IPS-20b (cell line): ENCODE results near the gene DGKH.
"Not testable (repeated sequence)": the region's sequence is repeated elsewhere in the genome, so short reads cannot be mapped to it uniquely, and the experiment has no call there.

ENCODE experiments used
- H3K27ac ChIP-seq: one replicate; pipeline ENCODE4 v1.5.1; 2013; ENCODE audit warnings: low read length
- H3K27me3 ChIP-seq: 2 replicates; pipeline ENCODE4 v1.6.1; 2013; ENCODE audit warnings: mild to moderate bottlenecking, low read length, inconsistent platforms; ENCODE audit not compliant: insufficient read depth
- H3K36me3 ChIP-seq: 2 replicates; pipeline ENCODE4 v1.6.1; 2013; ENCODE audit warnings: low read depth, mild to moderate bottlenecking, inconsistent platforms, low read length, moderate library complexity; ENCODE audit not compliant: insufficient read depth
- H3K4me1 ChIP-seq: 2 replicates; pipeline ENCODE4 v1.6.1; 2013; ENCODE audit warnings: mild to moderate bottlenecking, control low read depth, inconsistent platforms, low read length, moderate library complexity; ENCODE audit not compliant: insufficient read depth
- H3K4me3 ChIP-seq: 2 replicates; pipeline ENCODE4 v1.5.1; 2013; ENCODE audit warnings: mild to moderate bottlenecking, low read length, inconsistent platforms
- H3K9ac ChIP-seq: 2 replicates; pipeline ENCODE4 v1.6.1; 2013; ENCODE audit warnings: low read depth, mild to moderate bottlenecking, inconsistent platforms, low read length, moderate library complexity
- H3K9me3 ChIP-seq: 2 replicates; pipeline ENCODE4 v1.6.1; 2013; ENCODE audit warnings: mild to moderate bottlenecking, low read depth, low read length, inconsistent platforms; ENCODE audit not compliant: insufficient read depth

DGKH gene

DNA sequence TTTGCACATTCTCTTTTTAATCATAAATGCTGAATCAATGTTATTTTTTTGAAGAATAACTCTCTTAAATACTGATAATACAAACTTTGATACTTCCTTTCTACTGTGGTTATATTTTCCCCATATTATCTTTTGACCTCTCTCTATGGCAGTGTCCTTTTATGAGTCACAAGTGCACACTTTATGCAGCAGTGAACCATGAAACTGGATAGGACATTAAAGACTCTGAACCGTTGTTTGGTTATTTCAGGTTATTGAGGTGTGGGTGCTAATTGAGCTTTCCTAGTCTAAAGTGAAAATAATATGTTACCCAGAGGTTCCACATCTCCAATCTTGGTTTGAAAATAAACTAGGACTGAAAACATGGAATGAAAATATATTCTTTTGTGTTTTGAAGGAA, 71.4 kb downstream of the DGKH start:
- Histone ChIP-seq H3K9ac (no peak overlapping the region), H3K4me1 (peaks cover 5% of the 10 kb centered on the region), H3K27ac (no peak overlapping the region), H3K4me3 (no peak overlapping the region), H3K36me3 (no peaks in the 10 kb centered on the region), H3K27me3 (no peaks in the 10 kb centered on the region), H3K9me3 (no peaks in the 10 kb centered on the region)

DNA sequence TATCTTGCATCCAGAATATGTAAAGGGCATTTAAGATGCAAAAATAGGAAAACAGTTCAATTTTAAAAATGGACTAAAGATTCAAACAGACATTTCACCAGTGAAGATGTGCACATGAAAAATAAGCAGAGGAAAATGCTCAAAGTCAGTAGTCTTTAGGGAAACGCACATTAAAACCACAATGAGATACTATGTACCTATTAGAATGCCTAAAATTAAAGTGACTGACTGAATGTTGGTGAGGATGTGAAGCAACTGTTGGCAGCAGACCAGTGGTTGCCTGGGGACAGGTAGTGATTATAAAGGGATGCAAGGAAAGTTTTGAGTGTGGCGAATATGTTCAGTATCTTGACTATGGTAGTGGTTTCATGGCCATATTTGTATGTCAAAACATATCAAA, 75.2 kb downstream of the DGKH start:
- no peaks in the 10 kb centered on the region for H3K27me3 ChIP-seq
- H3K9ac ChIP-seq = no peak overlapping the region
- no peak overlapping the region for H3K4me3 ChIP-seq
- H3K27ac ChIP-seq = no peak overlapping the region
- no peaks in the 10 kb centered on the region for H3K36me3 ChIP-seq
- H3K9me3 ChIP-seq = no peaks in the 10 kb centered on the region
- peaks cover 10% of the 10 kb centered on the region for H3K4me1 ChIP-seq

DNA sequence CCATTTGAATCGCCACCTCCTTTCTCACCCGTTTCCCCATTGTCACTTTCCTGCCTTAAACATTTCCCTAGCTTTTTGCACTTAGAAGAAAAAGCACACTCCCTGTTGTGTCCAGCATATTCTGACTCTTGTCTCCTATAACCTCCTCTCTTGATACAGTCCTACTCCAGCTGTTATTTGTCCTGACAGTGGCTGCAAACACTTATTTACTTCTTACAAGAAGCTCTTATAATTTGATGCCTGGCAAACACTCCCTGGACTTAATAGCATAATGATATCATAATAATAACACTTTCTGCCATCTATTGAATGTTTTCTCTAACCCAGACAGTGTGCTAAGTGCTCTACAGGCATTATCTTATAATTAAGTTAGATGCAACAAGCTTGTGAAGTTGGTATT, 76.6 kb downstream of the DGKH start:
- peaks cover 14% of the 10 kb centered on the region for H3K4me1 ChIP-seq
- H3K9ac ChIP-seq = no peak overlapping the region
- no peaks in the 10 kb centered on the region for H3K9me3 ChIP-seq
- 0 out of 2 replicates have a peak, but pooled peaks cover 2% of the 10 kb centered on the region for H3K36me3 ChIP-seq
- H3K4me3 ChIP-seq = no peak overlapping the region
- no peak overlapping the region for H3K27ac ChIP-seq
- H3K27me3 ChIP-seq = no peaks in the 10 kb centered on the region

DNA sequence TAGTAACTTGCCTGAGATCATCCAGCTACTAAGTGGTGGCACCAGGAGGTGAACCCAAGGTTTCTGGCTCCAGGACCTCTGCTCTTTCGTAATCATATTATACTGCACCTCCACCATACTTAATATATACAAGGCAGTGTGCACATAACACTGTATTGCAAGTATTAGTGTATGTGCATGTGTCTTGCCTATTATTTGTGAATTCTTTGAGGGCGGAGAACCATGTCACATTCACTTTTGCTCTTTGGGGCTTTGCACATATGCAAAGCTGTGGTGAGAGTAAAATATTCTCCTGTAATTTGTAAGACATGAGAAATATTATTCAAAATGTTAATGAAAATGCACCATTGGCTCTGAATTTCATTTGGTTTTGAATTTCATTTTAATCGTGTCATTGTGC, 78.6 kb downstream of the DGKH start:
- Histone ChIP-seq H3K27me3 (no peaks in the 10 kb centered on the region), H3K27ac (no peak overlapping the region), H3K9ac (no peak overlapping the region), H3K4me3 (no peak overlapping the region), H3K4me1 (peaks cover 28% of the 10 kb centered on the region), H3K36me3 (0 out of 2 replicates have a peak, but pooled peaks cover 7% of the 10 kb centered on the region), H3K9me3 (no peaks in the 10 kb centered on the region)

DNA sequence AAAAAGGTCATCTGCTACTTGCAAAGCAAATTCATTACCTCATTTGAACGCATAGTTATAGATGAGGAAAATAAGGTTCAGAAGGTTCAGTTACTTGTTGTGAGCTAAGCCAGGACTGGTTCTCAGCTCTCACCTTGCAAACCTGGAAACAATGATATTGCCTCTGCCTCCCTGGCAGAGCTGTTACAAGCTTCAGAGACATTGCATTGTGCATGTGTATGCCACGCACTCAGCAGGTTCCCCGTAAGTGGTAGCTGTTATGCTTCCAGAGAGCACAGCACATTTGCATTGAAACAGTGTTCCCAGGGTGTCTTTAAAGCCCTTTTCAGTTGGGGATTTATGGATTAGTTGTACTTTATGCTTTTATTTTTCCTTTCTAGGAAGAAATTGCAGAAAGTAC, 80.6 kb downstream of the DGKH start:
- H3K27me3 ChIP-seq = no peaks in the 10 kb centered on the region
- 0 out of 2 replicates have a peak, but pooled peaks cover 7% of the 10 kb centered on the region for H3K36me3 ChIP-seq
- no peaks in the 10 kb centered on the region for H3K9me3 ChIP-seq
- no peak overlapping the region for H3K27ac ChIP-seq
- peak overlapping the region; percentile 6; the same call in 1 of the 2 replicates for H3K4me3 ChIP-seq
- no peak overlapping the region for H3K9ac ChIP-seq
- H3K4me1 ChIP-seq = peaks cover 28% of the 10 kb centered on the region

DNA sequence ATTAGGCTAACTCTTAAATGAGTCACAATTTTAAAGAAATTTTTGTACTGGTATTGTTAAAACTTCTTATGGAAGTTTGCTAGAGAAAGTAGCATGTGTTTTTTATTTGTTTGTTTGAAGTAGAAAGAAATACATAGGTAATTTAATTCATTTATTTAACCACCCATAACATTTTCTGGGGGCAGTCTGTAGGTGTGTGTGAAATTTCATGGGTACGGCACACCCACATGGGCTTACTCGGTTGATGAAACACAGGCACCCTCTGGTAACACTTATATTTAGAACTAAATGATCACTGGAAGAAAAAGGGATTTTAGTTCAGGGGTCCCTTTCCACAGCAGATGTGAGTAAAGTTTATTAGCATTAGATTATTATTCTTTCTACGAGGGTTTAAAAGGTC, 88.1 kb downstream of the DGKH start:
- Histone ChIP-seq H3K9ac (no peak overlapping the region), H3K4me3 (no peak overlapping the region), H3K36me3 (no peaks in the 10 kb centered on the region), H3K27ac (no peak overlapping the region), H3K4me1 (no peaks in the 10 kb centered on the region; the same call in 1 of the 2 replicates), H3K9me3 (no peaks in the 10 kb centered on the region), H3K27me3 (no peaks in the 10 kb centered on the region)

DNA sequence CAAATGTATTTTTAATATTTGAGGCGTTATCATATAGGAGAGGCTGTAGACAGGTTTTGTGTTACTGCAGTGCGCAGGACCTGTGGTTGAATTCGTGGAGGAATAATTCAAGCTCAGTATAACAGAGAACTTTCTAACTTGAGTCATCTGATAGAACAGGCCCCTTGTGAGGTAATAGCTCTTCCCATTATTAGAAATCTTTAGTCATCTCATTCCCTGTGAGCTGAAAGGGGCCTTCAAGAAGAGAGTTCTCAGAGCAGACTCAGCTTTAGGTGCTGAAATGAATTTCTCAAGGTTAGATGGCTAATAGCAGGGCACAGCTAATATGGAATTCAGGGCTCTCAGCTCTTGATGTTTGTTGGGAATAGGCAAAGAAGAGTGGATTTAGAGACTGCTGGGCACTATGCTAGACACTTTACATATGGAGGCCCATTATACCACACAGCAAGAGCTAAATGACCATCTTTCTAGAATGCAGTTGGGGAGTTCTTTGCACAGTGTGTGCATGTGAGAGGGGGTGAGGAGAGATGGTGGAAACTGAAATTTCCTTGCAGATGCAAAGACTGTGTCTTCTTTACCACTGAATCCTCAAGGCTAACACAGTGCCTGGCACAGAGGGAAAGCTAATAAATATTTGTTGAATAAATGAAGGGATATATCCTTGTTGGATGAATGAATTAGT, 89.5 kb downstream of the DGKH start:
- Histone ChIP-seq H3K36me3 (no peaks in the 10 kb centered on the region), H3K4me3 (no peak overlapping the region), H3K9ac (no peak overlapping the region), H3K4me1 (no peaks in the 10 kb centered on the region), H3K27me3 (no peaks in the 10 kb centered on the region), H3K27ac (no peak overlapping the region), H3K9me3 (no peaks in the 10 kb centered on the region)

DNA sequence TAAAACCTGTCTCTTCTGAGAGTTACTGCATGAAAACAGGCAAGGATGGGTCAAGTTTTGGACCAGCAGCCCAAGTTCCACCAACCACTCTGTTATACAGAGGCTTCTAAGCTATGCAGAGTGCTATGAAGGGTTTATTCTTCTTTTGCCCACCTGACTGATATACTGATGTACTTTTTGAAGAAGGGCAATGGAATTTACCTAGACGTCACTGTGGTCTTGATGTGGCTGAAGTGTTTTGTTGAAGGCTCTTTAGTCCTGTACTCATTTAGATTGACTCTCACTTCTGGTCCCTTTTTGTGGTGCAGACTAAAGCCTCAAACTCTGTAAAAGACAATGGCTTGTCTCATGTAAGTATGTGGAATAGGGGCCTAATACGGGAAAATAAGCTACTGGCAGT, 92.0 kb downstream of the DGKH start:
- Histone ChIP-seq H3K4me1 (no peaks in the 10 kb centered on the region), H3K27me3 (no peaks in the 10 kb centered on the region), H3K9me3 (no peaks in the 10 kb centered on the region), H3K9ac (no peak overlapping the region), H3K27ac (no peak overlapping the region), H3K36me3 (no peaks in the 10 kb centered on the region), H3K4me3 (no peak overlapping the region)

DNA sequence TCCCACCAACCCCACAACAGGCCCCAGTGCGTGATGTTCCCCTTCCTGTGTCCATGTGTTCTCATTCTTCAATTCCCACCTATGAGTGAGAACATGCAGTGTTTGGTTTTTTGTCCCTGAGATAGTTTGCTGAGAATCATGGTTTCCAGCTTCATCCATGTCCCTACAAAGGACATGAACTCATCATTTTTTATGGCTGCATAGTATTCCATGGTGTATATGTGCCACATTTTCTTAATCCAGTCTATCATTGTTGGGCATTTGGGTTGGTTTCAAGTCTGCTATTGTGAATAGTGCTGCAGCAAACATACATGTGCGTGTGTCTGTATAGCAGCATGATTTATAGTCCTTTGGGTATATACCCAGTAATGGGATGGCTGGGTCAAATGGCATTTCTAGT, 92.6 kb downstream of the DGKH start:
- H3K36me3 ChIP-seq, H3K9me3 ChIP-seq, H3K27ac ChIP-seq: not testable (repeated sequence)

DNA sequence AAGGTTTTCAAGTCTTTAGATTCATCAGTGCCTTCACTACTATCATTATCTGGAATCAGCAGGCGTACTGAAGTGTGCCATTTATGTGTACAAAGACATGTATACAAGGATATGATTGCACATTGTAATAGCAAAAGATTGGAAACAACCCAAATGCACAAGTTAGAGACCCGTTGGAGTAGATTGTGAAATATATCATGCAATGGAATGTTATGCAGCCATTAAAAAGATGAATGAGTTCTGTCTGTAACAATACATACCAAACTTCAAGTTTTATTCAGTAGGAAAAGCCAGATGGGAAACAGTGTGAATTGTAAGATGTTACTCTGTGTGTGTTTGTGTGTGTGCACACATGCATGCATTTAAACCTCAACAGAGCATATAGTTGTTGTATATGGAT, 97.9 kb downstream of the DGKH start:
- Histone ChIP-seq H3K9me3 (no peaks in the 10 kb centered on the region), H3K4me3 (no peak overlapping the region), H3K4me1 (no peaks in the 10 kb centered on the region), H3K36me3 (no peaks in the 10 kb centered on the region), H3K27me3 (no peaks in the 10 kb centered on the region), H3K27ac (no peak overlapping the region), H3K9ac (no peak overlapping the region)

More for the DNA sequence above, 92.6 kb downstream of the DGKH start:
- H3K9ac ChIP-seq, H3K4me1 ChIP-seq, H3K27me3 ChIP-seq, H3K4me3 ChIP-seq: not testable (repeated sequence)

DNA sequence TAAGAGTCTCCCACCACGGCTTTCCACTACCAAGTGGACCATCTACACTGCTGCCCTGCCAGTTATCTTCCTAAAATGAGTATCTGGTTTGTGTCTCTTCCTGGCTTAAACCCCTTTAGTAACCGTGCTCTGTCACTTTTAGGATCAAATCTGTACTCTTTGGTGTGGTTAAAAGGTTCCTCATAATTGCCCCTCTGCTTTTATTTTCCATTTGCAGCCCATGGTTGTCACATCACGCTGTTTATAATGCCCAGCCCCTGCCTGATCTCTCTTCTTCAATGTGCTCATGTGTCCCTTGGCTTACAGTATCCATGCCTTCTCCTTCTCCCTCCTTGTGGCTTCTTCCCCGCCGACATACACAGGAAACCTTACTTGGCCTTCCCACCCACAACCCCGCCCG, 100.1 kb downstream of the DGKH start:
- H3K4me1 ChIP-seq = no peaks in the 10 kb centered on the region
- no peak overlapping the region for H3K9ac ChIP-seq
- H3K4me3 ChIP-seq = no peak overlapping the region
- H3K9me3 ChIP-seq = no peaks in the 10 kb centered on the region
- no peaks in the 10 kb centered on the region for H3K36me3 ChIP-seq
- H3K27ac ChIP-seq = no peak overlapping the region
- H3K27me3 ChIP-seq = no peaks in the 10 kb centered on the region

DNA sequence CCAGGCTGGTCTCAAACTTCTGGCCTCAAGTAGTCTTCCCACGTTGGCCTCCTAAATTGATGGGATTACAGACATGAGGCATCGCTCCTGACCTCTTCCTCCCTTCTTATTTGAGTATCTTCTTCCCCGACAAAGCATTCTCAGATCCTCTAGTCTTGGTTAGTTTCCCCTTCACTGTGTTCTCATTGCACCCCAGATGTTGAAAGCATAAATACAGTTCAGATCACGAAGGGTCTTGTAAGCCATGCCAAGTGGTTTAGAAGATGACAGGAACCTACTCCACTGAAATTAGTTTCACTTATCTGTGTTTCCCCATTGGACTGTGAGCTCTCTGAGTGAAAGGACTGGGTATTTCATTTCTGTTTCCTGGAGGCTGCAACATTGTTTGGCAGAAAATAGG, 100.7 kb downstream of the DGKH start:
- H3K9me3 ChIP-seq = no peaks in the 10 kb centered on the region
- H3K27ac ChIP-seq = no peak overlapping the region
- H3K36me3 ChIP-seq = no peaks in the 10 kb centered on the region
- no peaks in the 10 kb centered on the region for H3K27me3 ChIP-seq
- H3K4me3 ChIP-seq = no peak overlapping the region
- no peaks in the 10 kb centered on the region for H3K4me1 ChIP-seq
- no peak overlapping the region for H3K9ac ChIP-seq
